C4-2B (cell line): ENCODE results near the gene GBP2.

Source experiments
- ZFX ChIP-seq: fragments of 450-650 bp; IDR thresholded peaks from 2 replicates; pipeline ENCODE4 v1.6.1; 2017
- TF ChIP-seq, protein P1 (sequence below): fragments of 450-650 bp; conservative IDR thresholded peaks from 2 replicates; pipeline ENCODE4 v1.5.1; 2017; ENCODE audit warnings: mild to moderate bottlenecking

DNA sequence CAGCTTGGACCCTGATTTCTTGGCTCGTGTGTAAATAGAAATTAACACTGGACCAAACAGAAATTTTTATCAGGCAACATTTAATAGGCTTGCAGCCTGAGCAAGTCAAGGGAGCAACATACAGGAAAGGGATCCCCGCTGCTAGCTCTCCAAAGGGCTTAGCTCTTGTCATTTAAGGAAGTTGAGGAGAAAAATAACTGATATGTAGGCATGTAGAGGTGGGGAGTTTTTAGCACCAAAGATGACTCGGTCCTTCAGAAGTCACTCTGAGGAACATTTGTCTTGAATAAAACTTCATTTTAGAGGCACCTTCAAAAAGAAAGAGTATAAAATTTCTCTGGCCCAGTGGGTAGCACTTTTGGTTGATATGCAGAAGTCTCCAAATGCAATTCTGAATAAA is 27.1 kb downstream of the GBP2 start:
- TF ChIP-seq, protein P1, sequence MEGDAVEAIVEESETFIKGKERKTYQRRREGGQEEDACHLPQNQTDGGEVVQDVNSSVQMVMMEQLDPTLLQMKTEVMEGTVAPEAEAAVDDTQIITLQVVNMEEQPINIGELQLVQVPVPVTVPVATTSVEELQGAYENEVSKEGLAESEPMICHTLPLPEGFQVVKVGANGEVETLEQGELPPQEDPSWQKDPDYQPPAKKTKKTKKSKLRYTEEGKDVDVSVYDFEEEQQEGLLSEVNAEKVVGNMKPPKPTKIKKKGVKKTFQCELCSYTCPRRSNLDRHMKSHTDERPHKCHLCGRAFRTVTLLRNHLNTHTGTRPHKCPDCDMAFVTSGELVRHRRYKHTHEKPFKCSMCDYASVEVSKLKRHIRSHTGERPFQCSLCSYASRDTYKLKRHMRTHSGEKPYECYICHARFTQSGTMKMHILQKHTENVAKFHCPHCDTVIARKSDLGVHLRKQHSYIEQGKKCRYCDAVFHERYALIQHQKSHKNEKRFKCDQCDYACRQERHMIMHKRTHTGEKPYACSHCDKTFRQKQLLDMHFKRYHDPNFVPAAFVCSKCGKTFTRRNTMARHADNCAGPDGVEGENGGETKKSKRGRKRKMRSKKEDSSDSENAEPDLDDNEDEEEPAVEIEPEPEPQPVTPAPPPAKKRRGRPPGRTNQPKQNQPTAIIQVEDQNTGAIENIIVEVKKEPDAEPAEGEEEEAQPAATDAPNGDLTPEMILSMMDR: no peak
- no peak for TF ChIP-seq ZFX
